ENCODE results near the gene CAMK2A.

DNA sequence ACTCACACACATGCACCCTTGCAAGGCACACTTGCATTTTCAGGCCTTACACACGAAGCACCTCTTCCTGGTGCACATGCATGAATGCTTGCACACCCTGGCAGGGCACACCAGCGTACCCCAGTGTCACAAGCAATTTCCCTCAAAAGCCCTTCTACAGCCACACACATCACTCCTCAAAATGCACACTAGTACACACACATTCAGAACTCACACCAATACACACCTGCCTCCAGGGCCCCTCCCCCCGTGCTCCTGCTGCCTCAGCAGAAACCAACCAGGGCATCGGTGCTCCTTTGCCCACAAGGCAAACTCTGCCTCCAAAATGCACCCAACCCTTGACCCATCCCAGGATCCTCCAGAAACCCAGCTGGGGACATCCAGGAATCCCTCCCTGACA, 1.2 kb downstream of the CAMK2A start:
- TF ChIP-seq POLR2AphosphoS5 (IDR thresholded peaks at IDR 0.05; ENCODE audit: low read depth, low read length) (no peak), POLR2A (IDR thresholded peaks at IDR 0.05; ENCODE audit: low read depth, low read length) (no peak)

All from GM12892 (cell line).